ENCODE results near the gene FBXO47. TPM values are rescaled to one million over a fixed set of nuclear protein-coding genes. Genes with fewer than 3 reads are reported as not detected.
A peak's percentile ranks its signal among the peaks of the same experiment; 100 is the strongest.

FBXO47 gene
- total RNA-seq, result not detected
- long read RNA-seq, result 0 reads

- peak; percentile 95 for DNase-seq (ENCODE audit: low spot score)
- intact Hi-C loops (cut with DNase I), result loop anchor here (5.0 to 10.0 kb wide), 2 partner anchors 93 to 185 kb away; partner anchors contain the start of genes LASP1 and PLXDC1
Observed at GRCh38 chr17:38967290-38967738, at the start of gene FBXO47. TSS of gene FBXO47 (minus strand) at chr17:38967403. CDS start at chr17:38963025, 4,378 bp downstream.

GRCh38 chr17:39016193-39017153, 49.3 kb upstream of the FBXO47 start:
- DNase-seq (ENCODE audit: low spot score), result no peak
- intact Hi-C loops (cut with DNase I), result no loop called here

- no peak for DNase-seq (ENCODE audit: low spot score)
- intact Hi-C loops (cut with DNase I), result no loop called here
Observed at GRCh38 chr17:39015546-39015935, 48.3 kb upstream of the FBXO47 start.

- DNase-seq (ENCODE audit: low spot score), result no peak
Observed at GRCh38 chr17:39014795-39015545, 47.8 kb upstream of the FBXO47 start.

GRCh38 chr17:39014044-39014794, 47.0 kb upstream of the FBXO47 start:
- no peak for DNase-seq (ENCODE audit: low spot score)
- intact Hi-C loops (cut with DNase I), result no loop called here

More at GRCh38 chr17:39014795-39015545, 47.8 kb upstream of the FBXO47 start:
- intact Hi-C loops (cut with DNase I), result no loop called here

GRCh38 chr17:39012725-39013124, 45.5 kb upstream of the FBXO47 start:
- intact Hi-C loops (cut with DNase I), result no loop called here
- no peak for DNase-seq (ENCODE audit: low spot score)

GRCh38 chr17:39011907-39012468, 44.8 kb upstream of the FBXO47 start:
- DNase-seq (ENCODE audit: low spot score), result no peak
- intact Hi-C loops (cut with DNase I), result no loop called here

GRCh38 chr17:39009581-39010001, 42.4 kb upstream of the FBXO47 start:
- DNase-seq (ENCODE audit: low spot score), result no peak
- intact Hi-C loops (cut with DNase I), result no loop called here

- intact Hi-C loops (cut with DNase I), result no loop called here
- no peak for DNase-seq (ENCODE audit: low spot score)
Observed at GRCh38 chr17:39008633-39009032, 41.4 kb upstream of the FBXO47 start.

GRCh38 chr17:39002991-39003715, 36.0 kb upstream of the FBXO47 start:
- DNase-seq (ENCODE audit: low spot score), result peak; percentile 91
- intact Hi-C loops (cut with DNase I), result loop anchor here (2.0 to 5.0 kb wide), 3 partner anchors 58 to 149 kb away; partner anchors contain the start of gene PLXDC1

GRCh38 chr17:39001703-39002637, 34.8 kb upstream of the FBXO47 start:
- DNase-seq (ENCODE audit: low spot score), result peak; percentile 91
- intact Hi-C loops (cut with DNase I), result loop anchor here (2.0 to 5.0 kb wide), 3 partner anchors 59 to 150 kb away; partner anchors contain the start of gene PLXDC1

GRCh38 chr17:39000021-39000601, 32.9 kb upstream of the FBXO47 start:
- intact Hi-C loops (cut with DNase I), result loop anchor here (5.0 kb wide), 1 partner anchor 152 kb away; the partner anchor contains the start of gene PLXDC1
- no peak for DNase-seq (ENCODE audit: low spot score)

GRCh38 chr17:38996660-38997337, 29.6 kb upstream of the FBXO47 start:
- intact Hi-C loops (cut with DNase I), result no loop called here

GRCh38 chr17:38994026-38994425, 26.8 kb upstream of the FBXO47 start:
- no peak for DNase-seq (ENCODE audit: low spot score)
- intact Hi-C loops (cut with DNase I), result no loop called here

More at GRCh38 chr17:38996660-38997337, 29.6 kb upstream of the FBXO47 start:
- DNase-seq (ENCODE audit: low spot score), result no peak

GRCh38 chr17:38984666-38985065, 17.5 kb upstream of the FBXO47 start:
- no peak for DNase-seq (ENCODE audit: low spot score)
- intact Hi-C loops (cut with DNase I), result loop anchor here (5.0 kb wide), 1 partner anchor 78 kb away; no protein-coding TSS in a partner anchor
